GM18520 (cell line): Measurements from ENCODE around the gene PTTG1IP.
A peak's percentile ranks its signal among the peaks of the same experiment; 100 is the strongest.

ENCODE experiments used
- ATAC-seq: cut with Tn5 transposase; IDR thresholded peaks from one replicate; pipeline ENCODE4 v1.9.1; 2021; ENCODE audit not compliant: unreplicated experiment

PTTG1IP gene

GRCh38 chr21:44866780-44867179, 6.7 kb downstream of the PTTG1IP start:
- no peak for ATAC-seq

- ATAC-seq, result peak; percentile 55
Measured at GRCh38 chr21:44865561-44866280, 7.8 kb downstream of the PTTG1IP start.

GRCh38 chr21:44862869-44863685, 10.4 kb downstream of the PTTG1IP start:
- ATAC-seq, result no peak

- ATAC-seq, result no peak
Measured at GRCh38 chr21:44858791-44859190, 14.7 kb downstream of the PTTG1IP start.

- ATAC-seq, result no peak
Measured at GRCh38 chr21:44858291-44858690, 15.2 kb downstream of the PTTG1IP start.

- no peak for ATAC-seq
Measured at GRCh38 chr21:44857127-44857892, 16.2 kb downstream of the PTTG1IP start.

GRCh38 chr21:44856131-44856530, 17.4 kb downstream of the PTTG1IP start:
- ATAC-seq, result no peak

GRCh38 chr21:44855572-44855971, 17.9 kb downstream of the PTTG1IP start:
- ATAC-seq, result no peak

GRCh38 chr21:44854664-44855446, 18.6 kb downstream of the PTTG1IP start:
- ATAC-seq, result no peak

GRCh38 chr21:44854391-44854663, 19.2 kb downstream of the PTTG1IP start:
- no peak for ATAC-seq

GRCh38 chr21:44853601-44854390, 19.7 kb downstream of the PTTG1IP start:
- no peak for ATAC-seq

- no peak for ATAC-seq
Measured at GRCh38 chr21:44850905-44851657, 22.4 kb downstream of the PTTG1IP start.

- ATAC-seq, result no peak
Measured at GRCh38 chr21:44850208-44850800, 23.2 kb downstream of the PTTG1IP start.

- ATAC-seq, result no peak
Measured at GRCh38 chr21:44849616-44850130, 23.8 kb downstream of the PTTG1IP start.

- no peak for ATAC-seq
Measured at GRCh38 chr21:44848821-44849521, 24.5 kb downstream of the PTTG1IP start.

- ATAC-seq, result no peak
Measured at GRCh38 chr21:44847261-44848056, 26.0 kb downstream of the PTTG1IP start.

GRCh38 chr21:44846485-44847260, 26.8 kb downstream of the PTTG1IP start:
- no peak for ATAC-seq
